ENCODE results near the gene IDH3G.
"Not testable (repeated sequence)": the region's sequence is repeated elsewhere in the genome, so short reads cannot be mapped to it uniquely, and the experiment has no call there.

Gene IDH3G
- total RNA-seq, result 51.4 to 56.7 (median 54.4) reads per million in 4 experiments

GRCh38 chrX:153794018-153794896 lies at the start of gene IDH3G, which contains the start of gene SSR4:
Gene IDH3G, minus strand, starts transcription at chrX:153794375. Its CDS starts 49 bp downstream, at chrX:153794326.
Gene SSR4, plus strand, starts transcription at chrX:153794668. Its CDS starts 20 bp downstream, at chrX:153794688.
- DNase-seq, result peak; percentile 90

GRCh38 chrX:153836921-153837320 lies 42.7 kb upstream of the IDH3G start:
- no peak for DNase-seq

- no peak for DNase-seq
Observed at GRCh38 chrX:153832728-153833127, 38.6 kb upstream of the IDH3G start.

GRCh38 chrX:153831429-153832150 lies 37.4 kb upstream of the IDH3G start:
- DNase-seq, result no peak

- no peak for DNase-seq
Observed at GRCh38 chrX:153830640-153831428, 36.7 kb upstream of the IDH3G start.

- no peak for DNase-seq
Observed at GRCh38 chrX:153829799-153830639, 35.8 kb upstream of the IDH3G start, which contains the start of gene PDZD4. Gene PDZD4, minus strand, starts transcription at chrX:153830544. Its CDS starts 246 bp downstream, at chrX:153830298.

- DNase-seq, result no peak
Observed at GRCh38 chrX:153829549-153829798, 35.3 kb upstream of the IDH3G start.

- no peak for DNase-seq
Observed at GRCh38 chrX:153828723-153829548, 34.8 kb upstream of the IDH3G start.

GRCh38 chrX:153828308-153828707 lies 34.1 kb upstream of the IDH3G start:
- DNase-seq, result no peak

GRCh38 chrX:153827903-153828302 lies 33.7 kb upstream of the IDH3G start:
- DNase-seq, result no peak

- DNase-seq, result no peak
Observed at GRCh38 chrX:153827016-153827415, 32.8 kb upstream of the IDH3G start.

GRCh38 chrX:153825042-153825441 lies 30.9 kb upstream of the IDH3G start:
- no peak for DNase-seq

- no peak for DNase-seq
Observed at GRCh38 chrX:153824348-153824747, 30.2 kb upstream of the IDH3G start.

GRCh38 chrX:153821066-153821465 lies 26.9 kb upstream of the IDH3G start:
- no peak for DNase-seq

- DNase-seq, result no peak
Observed at GRCh38 chrX:153820601-153821000, 26.4 kb upstream of the IDH3G start.

GRCh38 chrX:153819384-153820040 lies 25.3 kb upstream of the IDH3G start:
- DNase-seq, result no peak

- DNase-seq, result peak; percentile 33
Observed at GRCh38 chrX:153818571-153819383, 24.6 kb upstream of the IDH3G start.

- not testable (repeated sequence) for DNase-seq
Observed at GRCh38 chrX:153818064-153818463, 23.9 kb upstream of the IDH3G start.

- no peak for DNase-seq
Observed at GRCh38 chrX:153816831-153817690, 22.9 kb upstream of the IDH3G start.
